Transverse colon (tissue), 4 donors: ENCODE measurements around the gene C3orf62. TPM values are rescaled to one million over a fixed set of nuclear protein-coding genes. Genes with fewer than 3 reads are reported as not detected.

Experiments used
- DNase-seq: peaks from one replicate; pipeline ENCODE4 v3.0.0-alpha.2; 2019
- H3K27ac ChIP-seq, 4 donors: fragments of 200-600 bp; sonication (generic); 2 replicates each; pipeline ENCODE4 v1.5.1; 2016 to 2018; ENCODE audit warnings: inconsistent platforms in 4 of 4
- H3K27me3 ChIP-seq: fragments of 200-600 bp; sonication (generic); 2 replicates; pipeline ENCODE4 v1.5.1; 2017; ENCODE audit warnings: inconsistent platforms
- H3K36me3 ChIP-seq, 4 donors: fragments of 200-600 bp; sonication (generic); 2 replicates each; pipeline ENCODE4 v1.5.1; 2017 to 2019; ENCODE audit warnings: inconsistent platforms in 4 of 4
- H3K4me1 ChIP-seq, 4 donors: fragments of 200-600 bp; sonication (generic); 2 replicates each; pipeline ENCODE4 v1.5.1; 2017 to 2020; ENCODE audit warnings: inconsistent platforms in 4 of 4
- H3K4me3 ChIP-seq, 4 donors: fragments of 200-600 bp; sonication (generic); 1 replicate in 1 of 4; 2 replicates in 3 of 4; pipeline versions ENCODE4 v1.5.1 to v1.6.1; 2017 to 2019; ENCODE audit warnings: inconsistent platforms in 4 of 4
- H3K9me3 ChIP-seq, 2 donors: fragments of 200-600 bp; sonication (generic); 2 replicates each; pipeline ENCODE4 v1.5.1; 2017 to 2019; ENCODE audit warnings: inconsistent platforms in 2 of 2
- EP300 ChIP-seq: sonication (generic); formaldehyde crosslinking; IDR thresholded peaks from one replicate; pipeline ENCODE4 v1.6.1; 2017; ENCODE audit warnings: antibody characterized with exemption, low read depth
- POLR2A ChIP-seq: fragments of 450-650 bp; IDR thresholded peaks from one replicate; pipeline ENCODE4 v1.6.1; 2016; ENCODE audit warnings: antibody characterized with exemption, mild to moderate bottlenecking, moderate library complexity
- POLR2AphosphoS5 ChIP-seq, 3 donors: sonication (generic); formaldehyde crosslinking; IDR thresholded peaks; one replicate each; pipeline ENCODE4 v1.6.1; 2016; ENCODE audit warnings: antibody characterized with exemption in 3 of 3
- WGBS, 2 donors: methylation state at CpG; one replicate each; pipeline ENCODE4 v1.1.5; 2018; ENCODE audit warnings: low coverage in 1 of 2; 5-methylcytosine and 5-hydroxymethylcytosine counted together
- in situ Hi-C, 4 donors: fragments of 200-750 bp; cut with MboI; loops; one replicate each; pipeline versions ENCODE4 v1.15.0 to v1.15.1; 2017; ENCODE audit warnings: low sequenced_read_pairs in 3 of 4, low pct_ligation_motif_present in 1 of 4, low pct_unique_long_range_greater_than_20kb in 1 of 4
- intact Hi-C: fragments of 100-400 bp; cut with DNase I; formaldehyde crosslinking; loops from one replicate; pipeline ENCODE4 v1.15.1; 2023; ENCODE audit warnings: low total_unique reads
- total RNA-seq, 4 donors: library from RNA; depleted of rRNA; stranded (reverse); fragments of >200 nt; gene quantifications; one replicate each; pipeline ENCODE4 v1.1.0, GENCODE V29; 2016
- TF ChIP-seq, protein P1 (sequence below), 5 experiments: fragments of 200-600 bp in 3 of 5; fragments of 450-650 bp in 2 of 5; sonication (generic) in 3 of 5; IDR thresholded peaks; 1 replicate in 2 of 5; 2 replicates in 3 of 5; pipeline ENCODE4 v1.5.1; 2016 to 2017; ENCODE audit warnings: antibody characterized with exemption in 5 of 5, inconsistent platforms in 3 of 5, mild to moderate bottlenecking in 2 of 5, moderate library complexity in 1 of 5

The C3orf62 gene
- total RNA-seq, 4 donors from 2014 or later = 2.4 to 13.5 (median 5.3) TPM

GRCh38 chr3:49302613-49303012 is 25.6 kb upstream of the C3orf62 start:
- no peak for TF ChIP-seq POLR2AphosphoS5 (IDR thresholded peaks at IDR 0.05)
- TF ChIP-seq EP300 = no peak
- TF ChIP-seq, protein P1, sequence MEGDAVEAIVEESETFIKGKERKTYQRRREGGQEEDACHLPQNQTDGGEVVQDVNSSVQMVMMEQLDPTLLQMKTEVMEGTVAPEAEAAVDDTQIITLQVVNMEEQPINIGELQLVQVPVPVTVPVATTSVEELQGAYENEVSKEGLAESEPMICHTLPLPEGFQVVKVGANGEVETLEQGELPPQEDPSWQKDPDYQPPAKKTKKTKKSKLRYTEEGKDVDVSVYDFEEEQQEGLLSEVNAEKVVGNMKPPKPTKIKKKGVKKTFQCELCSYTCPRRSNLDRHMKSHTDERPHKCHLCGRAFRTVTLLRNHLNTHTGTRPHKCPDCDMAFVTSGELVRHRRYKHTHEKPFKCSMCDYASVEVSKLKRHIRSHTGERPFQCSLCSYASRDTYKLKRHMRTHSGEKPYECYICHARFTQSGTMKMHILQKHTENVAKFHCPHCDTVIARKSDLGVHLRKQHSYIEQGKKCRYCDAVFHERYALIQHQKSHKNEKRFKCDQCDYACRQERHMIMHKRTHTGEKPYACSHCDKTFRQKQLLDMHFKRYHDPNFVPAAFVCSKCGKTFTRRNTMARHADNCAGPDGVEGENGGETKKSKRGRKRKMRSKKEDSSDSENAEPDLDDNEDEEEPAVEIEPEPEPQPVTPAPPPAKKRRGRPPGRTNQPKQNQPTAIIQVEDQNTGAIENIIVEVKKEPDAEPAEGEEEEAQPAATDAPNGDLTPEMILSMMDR (IDR thresholded peaks at IDR 0.05) = no peak
- no peak for TF ChIP-seq POLR2A
- no peaks in the 10 kb centered on the region for H3K4me1 ChIP-seq
- peaks cover 0 to 72% (median 35%) of the 10 kb centered on the region in 4 donors for H3K36me3 ChIP-seq
- no peak overlapping the region for H3K4me3 ChIP-seq
- 100% methylated on average over 1 of the region's 1 CpG; no CpG with 5 or more reads in 1 of the 2 donors for WGBS, 2 donors
- in situ Hi-C loops (no loop called here), intact Hi-C loops (no loop called here)
- no peaks in the 10 kb centered on the region for H3K9me3 ChIP-seq
- no peak for DNase-seq
- H3K27me3 ChIP-seq = no peaks in the 10 kb centered on the region
- H3K27ac ChIP-seq = no peak overlapping the region

DNA sequence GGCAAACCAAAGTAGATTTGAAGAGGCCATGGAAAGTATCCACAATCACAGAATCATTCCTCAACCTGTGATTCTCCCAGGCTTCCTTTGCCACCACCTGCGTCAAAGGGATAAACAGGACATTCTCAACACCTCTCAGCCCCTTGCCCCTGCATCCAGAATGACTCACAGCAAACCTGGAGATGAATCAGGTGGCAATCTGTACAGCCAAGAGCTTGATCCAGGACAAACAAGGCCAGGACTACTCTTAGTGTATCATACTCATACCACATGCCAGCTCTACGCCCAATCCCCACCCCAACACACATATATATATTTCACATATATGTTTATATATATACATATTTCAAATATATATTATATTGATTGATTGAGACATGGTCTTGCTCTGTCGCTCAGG is 23.6 kb upstream of the C3orf62 start:
- no peak for DNase-seq
- H3K4me1 ChIP-seq = peaks cover 0 to 14% (median 5%) of the 10 kb centered on the region in 4 donors
- intact Hi-C loops = no loop called here
- no peaks in the 10 kb centered on the region for H3K9me3 ChIP-seq
- peaks cover 0 to 82% (median 28%) of the 10 kb centered on the region in 4 donors for H3K36me3 ChIP-seq
- no peak overlapping the region for H3K4me3 ChIP-seq
- no peak overlapping the region for H3K27ac ChIP-seq
- in situ Hi-C loops = no loop called here
- TF ChIP-seq POLR2A (no peak), POLR2AphosphoS5 (IDR thresholded peaks at IDR 0.05) (no peak)
- no peaks in the 10 kb centered on the region for H3K27me3 ChIP-seq
- WGBS, 2 donors = 90 to 97% methylated on average over 2 to 3 of the region's 3 CpGs

DNA sequence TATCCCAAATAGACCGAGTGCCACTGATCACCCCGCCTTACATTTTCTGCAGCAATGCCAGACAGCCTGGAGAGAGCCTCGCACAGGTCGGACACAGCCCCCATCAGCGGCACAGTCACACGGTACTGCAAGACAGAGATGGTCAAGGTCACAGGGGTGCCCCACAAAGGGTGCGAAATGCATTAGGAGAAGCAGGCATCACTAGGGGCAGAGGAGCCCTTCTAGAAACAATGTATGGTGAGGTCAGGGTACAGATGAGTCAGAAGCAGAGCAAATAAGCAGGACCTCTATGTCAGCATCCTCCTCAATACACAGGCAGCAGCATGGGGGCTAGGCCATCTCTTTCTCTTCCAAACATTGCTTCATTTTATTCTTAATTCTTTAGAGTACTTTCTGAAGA is 21.5 kb upstream of the C3orf62 start:
- Histone ChIP-seq H3K27ac (no peak overlapping the region), H3K4me3 (no peak overlapping the region), H3K36me3 (peaks cover 0 to 78% (median 28%) of the 10 kb centered on the region in 4 donors), H3K9me3 (no peaks in the 10 kb centered on the region), H3K27me3 (no peaks in the 10 kb centered on the region), H3K4me1 (peaks cover 0 to 14% (median 5%) of the 10 kb centered on the region in 4 donors)
- WGBS, 2 donors = 91% methylated on average over 7 of the region's 7 CpGs; no CpG with 5 or more reads in 1 of the 2 donors
- no peak for TF ChIP-seq POLR2A
- TF ChIP-seq, protein P1 (IDR thresholded peaks at IDR 0.05) = no peak
- no peak for TF ChIP-seq POLR2AphosphoS5 (IDR thresholded peaks at IDR 0.05)
- TF ChIP-seq EP300 = no peak
- in situ Hi-C loops (no loop called here), intact Hi-C loops (no loop called here)
- DNase-seq = no peak

GRCh38 chr3:49296781-49297411 is 19.9 kb upstream of the C3orf62 start:
- Histone ChIP-seq H3K27ac (peak overlapping the region; percentile 47 to 63 (median 54)), H3K9me3 (no peaks in the 10 kb centered on the region), H3K36me3 (peaks cover 0 to 86% (median 32%) of the 10 kb centered on the region in 4 donors), H3K27me3 (no peaks in the 10 kb centered on the region), H3K4me3 (no peak overlapping the region), H3K4me1 (peaks cover 0 to 14% (median 5%) of the 10 kb centered on the region in 4 donors)
- in situ Hi-C loops (no loop called here), intact Hi-C loops (no loop called here)
- TF ChIP-seq POLR2AphosphoS5 (IDR thresholded peaks at IDR 0.05) (no peak), EP300 (no peak), POLR2A (no peak)
- TF ChIP-seq, protein P1 (IDR thresholded peaks at IDR 0.05) = no peak
- DNase-seq = peak; percentile 28
- 40 to 61% methylated on average over 1 to 2 of the region's 2 CpGs for WGBS, 2 donors
